Skeletal muscle tissue (tissue), 4 donors: Measurements from ENCODE around the gene FANCC. TPM values are rescaled to one million over a fixed set of nuclear protein-coding genes. Genes with fewer than 3 reads are reported as not detected.

Source experiments
- H3K27ac ChIP-seq: one replicate; pipeline ENCODE4 v1.7.0; 2013; ENCODE audit warnings: mild to moderate bottlenecking, low read depth, low read length, inconsistent platforms
- H3K27me3 ChIP-seq, 3 donors: one replicate each; pipeline ENCODE4 v1.7.0; 2013; ENCODE audit warnings: low read length in 3 of 3; ENCODE audit not compliant: control insufficient read depth in 3 of 3, insufficient read depth in 3 of 3
- H3K36me3 ChIP-seq, 3 donors: one replicate each; pipeline ENCODE4 v1.7.0; 2013; ENCODE audit warnings: low read length in 3 of 3; ENCODE audit not compliant: control insufficient read depth in 3 of 3, insufficient read depth in 3 of 3
- H3K4me1 ChIP-seq, 3 donors: one replicate each; pipeline ENCODE4 v1.7.0; 2013; ENCODE audit warnings: low read length in 3 of 3, mild to moderate bottlenecking in 3 of 3; ENCODE audit not compliant: control insufficient read depth in 3 of 3, insufficient read depth in 3 of 3
- H3K4me3 ChIP-seq, 3 donors: one replicate each; pipeline ENCODE4 v1.7.0; 2013; ENCODE audit warnings: low read length in 3 of 3
- H3K9ac ChIP-seq, 3 donors: one replicate each; pipeline ENCODE4 v1.7.0; 2013; ENCODE audit warnings: low read length in 3 of 3, mild to moderate bottlenecking in 3 of 3, moderate library complexity in 2 of 3, low read depth in 1 of 3
- H3K9me3 ChIP-seq, 3 donors: one replicate each; pipeline ENCODE4 v1.7.0; 2013; ENCODE audit warnings: low read length in 3 of 3; ENCODE audit not compliant: control insufficient read depth in 3 of 3
- total RNA-seq: library from RNA; depleted of rRNA; stranded (reverse); fragments of >200 nt; gene quantifications from one replicate; pipeline ENCODE4 v1.2.3, GENCODE V29; 2014
- donor health status: Osteomylitis.

Gene FANCC
- total RNA-seq, 1 donor from 2014 or later, result 12.0 TPM

- Histone ChIP-seq H3K9ac (no peak overlapping the region), H3K27ac (no peak overlapping the region), H3K9me3 (no peaks in the 10 kb centered on the region), H3K4me3 (no peak overlapping the region), H3K36me3 (no peaks in the 10 kb centered on the region), H3K4me1 (peaks cover 0 to 12% (median 3%) of the 10 kb centered on the region in 3 donors), H3K27me3 (no peaks in the 10 kb centered on the region)
Observed at GRCh38 chr9:95188459-95188858, 129.1 kb downstream of the FANCC start.

GRCh38 chr9:95185956-95186355, 131.6 kb downstream of the FANCC start:
- H3K36me3 ChIP-seq, result no peaks in the 10 kb centered on the region
- no peak overlapping the region for H3K27ac ChIP-seq
- H3K9me3 ChIP-seq, result no peaks in the 10 kb centered on the region
- no peak overlapping the region for H3K9ac ChIP-seq
- no peaks in the 10 kb centered on the region for H3K27me3 ChIP-seq
- H3K4me1 ChIP-seq, result peaks cover 0 to 12% (median 3%) of the 10 kb centered on the region in 3 donors
- H3K4me3 ChIP-seq, result no peak overlapping the region

- Histone ChIP-seq H3K9ac (no peak overlapping the region), H3K27me3 (no peaks in the 10 kb centered on the region), H3K9me3 (no peaks in the 10 kb centered on the region), H3K36me3 (no peaks in the 10 kb centered on the region), H3K4me3 (no peak overlapping the region), H3K4me1 (peaks cover 0 to 5% (median 0%) of the 10 kb centered on the region in 3 donors), H3K27ac (no peak overlapping the region)
Observed at GRCh38 chr9:95182854-95183563, 134.5 kb downstream of the FANCC start.

GRCh38 chr9:95181835-95182234, 135.7 kb downstream of the FANCC start:
- no peaks in the 10 kb centered on the region for H3K9me3 ChIP-seq
- H3K27me3 ChIP-seq, result no peaks in the 10 kb centered on the region
- no peak overlapping the region for H3K27ac ChIP-seq
- H3K9ac ChIP-seq, result no peak overlapping the region
- peaks cover 4 to 14% (median 4%) of the 10 kb centered on the region in 3 donors for H3K4me1 ChIP-seq
- H3K4me3 ChIP-seq, result no peak overlapping the region
- no peaks in the 10 kb centered on the region for H3K36me3 ChIP-seq

GRCh38 chr9:95181226-95181818, 136.2 kb downstream of the FANCC start:
- Histone ChIP-seq H3K9ac (no peak overlapping the region), H3K36me3 (no peaks in the 10 kb centered on the region), H3K4me1 (peaks cover 5 to 19% (median 6%) of the 10 kb centered on the region in 3 donors), H3K4me3 (no peak overlapping the region), H3K27ac (no peak overlapping the region), H3K9me3 (no peaks in the 10 kb centered on the region), H3K27me3 (no peaks in the 10 kb centered on the region)

- H3K4me1 ChIP-seq, result peaks cover 6 to 28% (median 6%) of the 10 kb centered on the region in 3 donors
- no peak overlapping the region for H3K9ac ChIP-seq
- H3K27ac ChIP-seq, result no peak overlapping the region
- no peaks in the 10 kb centered on the region for H3K36me3 ChIP-seq
- H3K27me3 ChIP-seq, result no peaks in the 10 kb centered on the region
- no peak overlapping the region for H3K4me3 ChIP-seq
- no peaks in the 10 kb centered on the region for H3K9me3 ChIP-seq
Observed at GRCh38 chr9:95177617-95178016, 139.9 kb downstream of the FANCC start.

GRCh38 chr9:95176755-95177319, 140.7 kb downstream of the FANCC start:
- no peaks in the 10 kb centered on the region for H3K27me3 ChIP-seq
- peaks cover 6 to 28% (median 6%) of the 10 kb centered on the region in 3 donors for H3K4me1 ChIP-seq
- no peak overlapping the region for H3K4me3 ChIP-seq
- H3K9me3 ChIP-seq, result no peaks in the 10 kb centered on the region
- no peak overlapping the region for H3K9ac ChIP-seq
- peak overlapping the region; percentile 26 for H3K27ac ChIP-seq
- H3K36me3 ChIP-seq, result no peaks in the 10 kb centered on the region

- Histone ChIP-seq H3K36me3 (no peaks in the 10 kb centered on the region), H3K9ac (no peak overlapping the region), H3K27me3 (no peaks in the 10 kb centered on the region), H3K4me3 (no peak overlapping the region), H3K4me1 (peaks cover 6 to 32% (median 6%) of the 10 kb centered on the region in 3 donors), H3K9me3 (no peaks in the 10 kb centered on the region), H3K27ac (no peak overlapping the region)
Observed at GRCh38 chr9:95175523-95175922, 142.0 kb downstream of the FANCC start.

- H3K4me3 ChIP-seq, result no peak overlapping the region
- no peak overlapping the region for H3K27ac ChIP-seq
- H3K9me3 ChIP-seq, result no peaks in the 10 kb centered on the region
- no peak overlapping the region for H3K9ac ChIP-seq
- H3K27me3 ChIP-seq, result no peaks in the 10 kb centered on the region
- peaks cover 6 to 33% (median 6%) of the 10 kb centered on the region in 3 donors for H3K4me1 ChIP-seq
- no peaks in the 10 kb centered on the region for H3K36me3 ChIP-seq
Observed at GRCh38 chr9:95174038-95174437, 143.5 kb downstream of the FANCC start.

- H3K9ac ChIP-seq, result no peak overlapping the region
Observed at GRCh38 chr9:95171596-95171995, 145.9 kb downstream of the FANCC start.

More at GRCh38 chr9:95171596-95171995, 145.9 kb downstream of the FANCC start:
- no peaks in the 10 kb centered on the region for H3K9me3 ChIP-seq
- H3K27ac ChIP-seq, result no peak overlapping the region
- no peaks in the 10 kb centered on the region for H3K36me3 ChIP-seq
- H3K4me3 ChIP-seq, result no peak overlapping the region
- no peaks in the 10 kb centered on the region for H3K27me3 ChIP-seq
- peaks cover under 1 to 17% (median 2%) of the 10 kb centered on the region in 3 donors for H3K4me1 ChIP-seq
